Panc1 (cell line): ENCODE data around the gene DHRS13. TPM values are rescaled to one million over a fixed set of nuclear protein-coding genes. Genes with fewer than 3 reads are reported as not detected.

Source experiments
- ATAC-seq: fragments of 200-7000 bp; cut with Tn5 transposase; 2 replicates; pipeline ENCODE4 v1.9.1; 2020; ENCODE audit warnings: mild to moderate bottlenecking, moderate library complexity
- BruUV-seq: library from RNA; stranded (reverse); fragments of 400-500 nt; replicated peaks from 2 replicates; lab custom pipeline; 2021; lab: Mats Ljungman, UMichigan
- CTCF ChIA-PET: fragments of 300-600 bp; sonication (Branson Sonifier 250); formaldehyde crosslinking; loops from one replicate; lab custom pipeline; 2022; ENCODE audit warnings: antibody characterized with exemption; lab: Charles Lee
- POLR2A ChIA-PET: fragments of 300-600 bp; sonication (Branson Sonifier 250); formaldehyde crosslinking; loops from one replicate; lab custom pipeline; 2022; ENCODE audit warnings: antibody characterized with exemption; lab: Charles Lee
- DNase-seq: peaks from one replicate; pipeline ENCODE4 v3.0.0-alpha.2; 2010; ENCODE audit warnings: low read depth, low spot score
- H3K27ac ChIP-seq: 2 replicates; pipeline ENCODE4 v1.5.1; 2011; ENCODE audit warnings: mild to moderate bottlenecking, low read length, inconsistent platforms
- H3K27me3 ChIP-seq: fragments of 200-500 bp; sonication (Bioruptor generic); 2 replicates; pipeline ENCODE4 v1.6.0; 2014; ENCODE audit warnings: low read length, inconsistent platforms; ENCODE audit not compliant: control insufficient read depth, insufficient read depth
- H3K36me3 ChIP-seq: fragments of 200-500 bp; sonication (Bioruptor generic); 2 replicates; pipeline ENCODE4 v1.5.1; 2014; ENCODE audit warnings: inconsistent platforms, mild to moderate bottlenecking, low read length, moderate library complexity; ENCODE audit not compliant: control insufficient read depth, insufficient read depth
- H3K4me1 ChIP-seq: 2 replicates; pipeline ENCODE4 v1.5.1; 2011; ENCODE audit warnings: inconsistent platforms, mild to moderate bottlenecking, low read length, moderate library complexity; ENCODE audit not compliant: control insufficient read depth, insufficient read depth
- H3K4me3 ChIP-seq, 2 experiments: 2 replicates each; pipeline ENCODE4 v1.5.1; 2011 to 2012; ENCODE audit warnings: low read depth in 2 of 2, low read length in 2 of 2, mild to moderate bottlenecking in 2 of 2, inconsistent platforms in 1 of 2, moderate library complexity in 1 of 2
- H3K9me3 ChIP-seq: fragments of 200-500 bp; sonication (Bioruptor generic); 2 replicates; pipeline ENCODE4 v1.5.1; 2014; ENCODE audit warnings: low read depth, mild to moderate bottlenecking, inconsistent platforms, low read length, moderate library complexity; ENCODE audit not compliant: control insufficient read depth, insufficient read depth
- CTCF ChIP-seq: fragments of 450-650 bp; IDR thresholded peaks from 2 replicates; pipeline ENCODE4 v1.5.1; 2017; ENCODE audit warnings: mild to moderate bottlenecking
- POLR2AphosphoS5 ChIP-seq: IDR thresholded peaks from 2 replicates; pipeline ENCODE4 v1.6.1; 2012; ENCODE audit warnings: mild to moderate bottlenecking, low read depth, low read length, moderate library complexity
- REST ChIP-seq, 2 experiments: IDR thresholded peaks; 2 replicates each; pipeline ENCODE4 v1.6.1; 2011 to 2012; ENCODE audit warnings: low read depth in 2 of 2, control low read depth in 1 of 2, low read length in 1 of 2, mild to moderate bottlenecking in 1 of 2, moderate library complexity in 1 of 2; ENCODE audit not compliant: insufficient read depth in 1 of 2
- SIN3A ChIP-seq: IDR thresholded peaks from 2 replicates; pipeline ENCODE4 v1.6.1; 2012; ENCODE audit warnings: low read depth, mild to moderate bottlenecking, low read length, moderate library complexity, borderline replicate concordance; ENCODE audit not compliant: insufficient read depth
- TCF7L2 ChIP-seq: IDR thresholded peaks from 2 replicates; pipeline ENCODE4 v1.6.1; 2011; ENCODE audit warnings: mild to moderate bottlenecking, low read depth, low read length, inconsistent platforms
- in situ Hi-C: cut with HindIII; loops from 2 replicates; pipeline ENCODE4 v1.10.0; 2016; ENCODE audit warnings: low sequenced_read_pairs, low pct_unique_long_range_greater_than_20kb
- intact Hi-C: fragments of 100-400 bp; cut with micrococcal nuclease; formaldehyde crosslinking; loops from one replicate; pipeline ENCODE4 v1.10.0; 2022; ENCODE audit not compliant: unreplicated experiment
- total RNA-seq: library from RNA; stranded (reverse); gene quantifications from one replicate; pipeline ENCODE4 v1.2.1, GENCODE V29; 2021; ENCODE audit not compliant: unreplicated experiment

DHRS13 gene
- total RNA-seq, 1 experiment from 2014 or later: 5.2 TPM

DNA sequence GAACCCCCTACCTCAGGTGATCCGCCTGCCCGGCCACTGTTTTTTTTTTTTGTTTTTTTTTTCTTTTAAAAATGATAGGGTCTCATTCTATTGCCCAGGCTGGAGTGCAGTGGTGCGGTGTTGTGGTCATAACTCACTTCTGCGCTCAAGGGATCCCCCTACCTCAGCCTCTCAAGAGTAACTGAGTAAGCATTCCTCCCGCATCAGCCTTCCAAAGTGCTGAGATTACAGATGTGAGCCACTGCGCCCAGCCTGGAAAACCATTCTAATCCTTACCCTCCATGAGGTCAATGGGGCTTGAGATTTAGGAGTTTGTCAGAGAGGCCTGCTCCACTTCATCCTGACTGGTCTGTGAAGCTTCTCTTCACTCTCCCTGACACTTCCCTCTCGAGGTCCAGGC, 35.6 kb downstream of the DHRS13 start:
- ChIA-PET CTCF (no interaction called here), POLR2A (no interaction called here)
- no TSS peak for BruUV-seq
- Histone ChIP-seq H3K4me1 (no peaks in the 10 kb centered on the region), H3K27me3 (no peaks in the 10 kb centered on the region), H3K27ac (no peak overlapping the region), H3K36me3 (no peaks in the 10 kb centered on the region), H3K4me3 (no peak overlapping the region), H3K9me3 (no peaks in the 10 kb centered on the region)
- DNase-seq (no peak), ATAC-seq (no peak)
- in situ Hi-C loops: no loop called here
- intact Hi-C loops: no loop called here
- TF ChIP-seq POLR2AphosphoS5 (no peak), TCF7L2 (no peak), CTCF (no peak), SIN3A (no peak)

DNA sequence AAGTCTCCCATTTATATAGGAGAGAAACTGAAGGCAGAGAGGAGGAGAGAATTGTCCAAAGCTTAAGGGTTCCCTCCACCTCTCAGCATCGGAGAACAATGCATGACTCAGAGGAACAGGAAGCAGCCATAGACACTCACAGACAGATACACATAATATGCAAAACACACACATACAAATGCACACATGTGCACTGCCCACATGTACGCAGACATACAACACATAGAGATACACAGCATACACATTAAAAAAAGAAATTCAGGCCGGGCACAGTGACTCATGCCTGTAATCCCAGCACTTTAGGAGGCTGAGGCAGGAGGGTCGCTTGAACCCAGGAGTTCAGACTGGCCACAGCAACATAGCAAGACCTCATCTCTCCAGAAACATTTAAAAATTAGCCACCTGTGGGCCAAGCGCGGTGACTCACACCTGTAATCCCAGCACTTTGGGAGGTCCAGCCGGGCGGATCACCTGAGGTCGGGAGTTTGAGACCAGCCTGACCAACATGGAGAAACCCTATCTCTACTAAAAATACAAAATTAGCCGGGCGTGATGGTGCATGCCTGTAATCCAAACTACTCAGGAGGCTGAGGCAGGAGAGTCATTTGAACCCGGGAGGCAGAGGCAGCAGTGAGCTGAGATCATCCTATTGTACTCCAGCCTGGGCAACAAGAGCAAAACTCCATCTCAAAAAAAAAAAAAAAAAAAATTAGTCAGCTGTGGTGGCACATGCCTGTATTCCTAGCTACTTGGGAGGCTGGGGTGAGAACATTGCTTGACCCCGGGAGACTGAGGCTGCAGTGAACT, 36.7 kb downstream of the DHRS13 start:
- 0 out of 2 replicates have a peak, but pooled peaks have one; percentile 19 for ATAC-seq
- no TSS peak for BruUV-seq
- intact Hi-C loops: no loop called here
- no peak overlapping the region for H3K4me3 ChIP-seq
- POLR2A ChIA-PET: interaction anchor here (0.6 kb wide), 1 partner anchor 66 kb away, joined by 6 read pairs; no protein-coding TSS in a partner anchor
- no peaks in the 10 kb centered on the region for H3K4me1 ChIP-seq
- no peaks in the 10 kb centered on the region for H3K36me3 ChIP-seq
- H3K27ac ChIP-seq: no peak overlapping the region
- no peaks in the 10 kb centered on the region for H3K9me3 ChIP-seq
- CTCF ChIA-PET: no interaction called here
- in situ Hi-C loops: no loop called here
- H3K27me3 ChIP-seq: no peaks in the 10 kb centered on the region
- no peak for DNase-seq
- TF ChIP-seq TCF7L2 (no peak), CTCF (no peak), SIN3A (no peak), REST (IDR thresholded peaks at IDR 0.05; ENCODE audit: insufficient read depth in 1 of 2, low read depth in 2 of 2, low read length in 1 of 2) (no peak), POLR2AphosphoS5 (no peak)
